CD8-positive, alpha-beta memory T cell (primary cell): ENCODE measurements around the gene TRIM3. TPM values are rescaled to one million over a fixed set of nuclear protein-coding genes. Genes with fewer than 3 reads are reported as not detected.

Source experiments
- CTCF ChIA-PET: fragments of 350-600 bp; sonication (Branson Sonifier 250); formaldehyde crosslinking; loops from one replicate; lab custom pipeline; 2021; ENCODE audit warnings: antibody characterized with exemption; lab: Charles Lee
- POLR2A ChIA-PET: fragments of 350-600 bp; sonication (Branson Sonifier 250); formaldehyde crosslinking; loops from one replicate; lab custom pipeline; 2021; ENCODE audit warnings: antibody characterized with exemption; lab: Charles Lee
- DNase-seq, 5 donors: peaks; one replicate each; pipeline versions ENCODE4 v3.0.0 to v3.0.0-alpha.2; 2020 to 2022; ENCODE audit warnings: mixed read lengths in 1 of 5
- H3K27ac ChIP-seq: one replicate; pipeline ENCODE4 v1.7.0; 2013; ENCODE audit warnings: low read depth, mild to moderate bottlenecking, low read length, moderate library complexity
- H3K27me3 ChIP-seq: 2 replicates; pipeline ENCODE4 v1.7.0; 2013; ENCODE audit warnings: low read length, mild to moderate bottlenecking; ENCODE audit not compliant: insufficient read depth, poor library complexity, severe bottlenecking
- H3K36me3 ChIP-seq: 2 replicates; pipeline ENCODE4 v1.7.0; 2013; ENCODE audit warnings: mild to moderate bottlenecking, low read length, moderate library complexity; ENCODE audit not compliant: insufficient read depth
- H3K4me1 ChIP-seq: 2 replicates; pipeline ENCODE4 v1.7.0; 2013; ENCODE audit warnings: mild to moderate bottlenecking, low read length, moderate library complexity; ENCODE audit not compliant: insufficient read depth
- H3K4me3 ChIP-seq: 2 replicates; pipeline ENCODE4 v1.7.0; 2013; ENCODE audit warnings: mild to moderate bottlenecking, low read length
- H3K9me3 ChIP-seq: 2 replicates; pipeline ENCODE4 v1.7.0; 2013; ENCODE audit warnings: mild to moderate bottlenecking, low read length
- H3K27ac Mint-ChIP-seq, 8 donors: one replicate each; pipeline ENCODE4 v1.8.0; 2020 to 2021; ENCODE audit warnings: mixed read lengths in 8 of 8, mild to moderate bottlenecking in 6 of 8, inconsistent platforms in 3 of 8, moderate library complexity in 3 of 8
- H3K27me3 Mint-ChIP-seq, 2 donors: one replicate each; pipeline ENCODE4 v1.8.0; 2020 to 2021; ENCODE audit warnings: mixed read lengths in 2 of 2, mild to moderate bottlenecking in 1 of 2, moderate library complexity in 1 of 2
- H3K36me3 Mint-ChIP-seq, 3 donors: one replicate each; pipeline ENCODE4 v1.8.0; 2020 to 2021; ENCODE audit warnings: mixed read lengths in 3 of 3, inconsistent platforms in 1 of 3, mild to moderate bottlenecking in 1 of 3
- H3K4me1 Mint-ChIP-seq, 3 donors: one replicate each; pipeline ENCODE4 v1.8.0; 2020 to 2021; ENCODE audit warnings: mixed read lengths in 3 of 3, inconsistent platforms in 1 of 3, mild to moderate bottlenecking in 1 of 3
- H3K4me3 Mint-ChIP-seq, 7 donors: one replicate each; pipeline ENCODE4 v1.8.0; 2020 to 2021; ENCODE audit warnings: mixed read lengths in 7 of 7, mild to moderate bottlenecking in 6 of 7, moderate library complexity in 4 of 7, inconsistent platforms in 2 of 7
- H3K9me3 Mint-ChIP-seq, 5 donors: one replicate each; pipeline ENCODE4 v1.8.0; 2020 to 2022; ENCODE audit warnings: mixed read lengths in 5 of 5, mild to moderate bottlenecking in 3 of 5, moderate library complexity in 2 of 5, inconsistent platforms in 1 of 5
- polyA plus RNA-seq: library from polyadenylated mRNA; unstranded; fragments of 300-500 nt; fragmentation: Illumina TruSeq; gene quantifications from one replicate; pipeline ENCODE4 v1.2.3, GENCODE V29; 2021
- total RNA-seq, 2 experiments: library from RNA; stranded (reverse); gene quantifications; one replicate each; pipeline ENCODE4 v1.2.3, GENCODE V29; 2021

The TRIM3 gene
- total and polyA plus RNA-seq, 3 experiments from 2014 or later, result 2.4 to 6.8 (median 6.4) TPM

GRCh38 chr11:6405846-6406245 lies 67.9 kb downstream of the TRIM3 start:
- Histone ChIP-seq H3K27me3 (no peaks in the 10 kb centered on the region), H3K36me3 (peaks cover 22% of the 10 kb centered on the region), H3K4me1 (peaks cover 92% of the 10 kb centered on the region), H3K4me3 (no peak overlapping the region), H3K27ac (no peak overlapping the region), H3K9me3 (no peaks in the 10 kb centered on the region)
- ChIA-PET POLR2A (interaction anchor here (0.6 to 5.5 kb wide), 2 partner anchors 12 to 63 kb away, joined by 9 to 56 read pairs; partner anchors contain the start of gene APBB1), CTCF (interaction anchor here (0.8 to 8.2 kb wide), 5 partner anchors 13 to 43 kb away, joined by 3 to 100 read pairs (median 3); partner anchors contain the start of gene APBB1)
- Mint-ChIP-seq H3K4me1 (peaks cover 74 to 84% (median 83%) of the 10 kb centered on the region in 3 donors), H3K36me3 (peaks cover 0 to 37% (median 10%) of the 10 kb centered on the region in 3 donors), H3K4me3 (peak overlapping the region in 6 of 7 donors; percentile 4 to 62 (median 41)), H3K27me3 (peaks cover 0 to 4% of the 10 kb centered on the region in 2 donors), H3K9me3 (peaks cover 0 to 3% (median 0%) of the 10 kb centered on the region in 5 donors), H3K27ac (peak overlapping the region; percentile 42 to 94 (median 76))
- no peak for DNase-seq

DNA sequence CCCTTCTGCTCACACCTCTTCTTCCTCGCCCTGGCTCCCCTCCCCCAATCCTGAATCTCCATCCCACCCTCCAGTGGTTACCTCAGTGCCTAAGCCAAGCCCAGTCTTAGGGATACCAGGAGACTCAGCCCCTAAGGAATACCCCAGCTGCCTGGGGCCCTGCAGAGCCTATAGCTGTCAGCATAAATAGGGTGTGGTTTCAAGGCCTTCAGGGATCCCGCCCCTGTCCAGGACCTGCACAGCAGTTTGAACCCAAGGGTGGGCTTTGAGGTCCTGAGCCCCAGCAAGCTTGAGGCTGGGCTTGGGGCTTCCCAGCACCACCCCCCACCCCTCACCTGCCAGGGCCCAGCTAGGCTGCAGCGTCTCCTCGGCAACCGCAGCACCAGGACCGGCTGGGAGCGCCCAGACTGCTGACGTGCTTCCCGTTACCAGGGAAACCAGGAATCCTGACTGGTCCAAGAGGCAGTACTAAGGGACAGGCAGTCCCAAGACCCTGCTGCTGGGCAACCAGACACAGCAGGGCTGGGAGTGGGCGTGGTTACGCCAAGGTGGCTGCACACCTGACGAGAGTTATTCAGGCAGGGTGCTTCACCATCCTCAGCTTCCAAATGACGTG lies 68.6 kb downstream of the TRIM3 start:
- Histone ChIP-seq H3K9me3 (no peaks in the 10 kb centered on the region), H3K4me3 (peak overlapping the region; percentile 66), H3K27me3 (no peaks in the 10 kb centered on the region), H3K27ac (no peak overlapping the region), H3K4me1 (peaks cover 96% of the 10 kb centered on the region), H3K36me3 (peaks cover 20% of the 10 kb centered on the region)
- DNase-seq, result peak in 1 of 5 donors; percentile 31
- H3K36me3 Mint-ChIP-seq, result peaks cover 0 to 39% (median 10%) of the 10 kb centered on the region in 3 donors
- H3K4me1 Mint-ChIP-seq, result peaks cover 79 to 88% (median 86%) of the 10 kb centered on the region in 3 donors
- peaks cover 0 to 3% (median 0%) of the 10 kb centered on the region in 5 donors for H3K9me3 Mint-ChIP-seq
- ChIA-PET POLR2A (interaction anchor here (0.6 to 5.5 kb wide), 3 partner anchors 12 to 62 kb away, joined by 9 to 56 read pairs (median 9); partner anchors contain the start of genes APBB1 and SMPD1), CTCF (interaction anchor here (1.0 to 8.2 kb wide), 3 partner anchors 22 to 42 kb away, joined by 3 to 100 read pairs (median 3); no protein-coding TSS in a partner anchor)
- peak overlapping the region; percentile 90 to 99 (median 96) for H3K27ac Mint-ChIP-seq
- peaks cover 0 to 4% of the 10 kb centered on the region in 2 donors for H3K27me3 Mint-ChIP-seq
- H3K4me3 Mint-ChIP-seq, result peak overlapping the region in 2 of 7 donors; percentile 89 to 94

GRCh38 chr11:6404342-6405051 lies 69.2 kb downstream of the TRIM3 start:
- Mint-ChIP-seq H3K27ac (peak overlapping the region; percentile 90 to 99 (median 96)), H3K36me3 (peaks cover 4 to 38% (median 14%) of the 10 kb centered on the region in 3 donors), H3K27me3 (peaks cover 0 to 4% of the 10 kb centered on the region in 2 donors), H3K4me3 (peak overlapping the region; percentile 53 to 94 (median 80)), H3K4me1 (peaks cover 78 to 90% (median 87%) of the 10 kb centered on the region in 3 donors), H3K9me3 (peaks cover 0 to 3% (median 0%) of the 10 kb centered on the region in 5 donors)
- Histone ChIP-seq H3K4me3 (peak overlapping the region; percentile 66), H3K27me3 (no peaks in the 10 kb centered on the region), H3K36me3 (peaks cover 14% of the 10 kb centered on the region), H3K9me3 (no peaks in the 10 kb centered on the region), H3K4me1 (peaks cover 96% of the 10 kb centered on the region), H3K27ac (no peak overlapping the region)
- CTCF ChIA-PET, result interaction anchor here (1.0 to 8.2 kb wide), 7 partner anchors 9 to 77 kb away, joined by 3 to 100 read pairs (median 12); partner anchors contain the start of genes APBB1, ARFIP2 and TIMM10B
- POLR2A ChIA-PET, result interaction anchor here (1.2 to 5.5 kb wide), 3 partner anchors 13 to 77 kb away, joined by 3 to 56 read pairs (median 9); partner anchors contain the start of genes APBB1 and SMPD1
- DNase-seq, result peak in 3 of 5 donors; percentile 27 to 71 (median 64)

DNA sequence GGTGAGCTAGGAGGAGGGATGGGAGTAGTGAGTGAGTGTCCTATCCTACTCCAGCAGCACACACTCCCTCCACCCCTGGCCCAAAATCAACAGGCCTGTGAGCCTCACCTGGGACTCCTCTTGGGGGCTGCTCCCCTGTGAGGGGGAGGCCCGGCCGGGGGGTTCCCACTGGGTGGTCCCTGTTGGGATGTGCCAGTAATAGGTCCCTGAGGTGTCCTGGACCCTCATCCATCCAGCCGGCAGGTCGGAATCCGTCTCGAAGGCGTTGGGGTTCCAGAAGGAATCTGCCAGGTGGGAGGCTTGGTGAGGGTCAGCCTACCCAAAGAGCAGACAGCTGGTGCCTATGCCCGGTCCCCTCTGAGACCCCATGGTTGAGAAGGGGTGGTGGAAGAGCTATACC lies 70.2 kb downstream of the TRIM3 start:
- Histone ChIP-seq H3K27ac (peak overlapping the region; percentile 41), H3K27me3 (no peaks in the 10 kb centered on the region), H3K4me1 (peaks cover 97% of the 10 kb centered on the region), H3K9me3 (no peaks in the 10 kb centered on the region), H3K36me3 (peaks cover 8% of the 10 kb centered on the region), H3K4me3 (peak overlapping the region; percentile 66)
- Mint-ChIP-seq H3K4me3 (peak overlapping the region in 6 of 7 donors; percentile 80 to 94 (median 86)), H3K27ac (peak overlapping the region; percentile 93 to 99 (median 98)), H3K9me3 (peaks cover 0 to 3% (median 0%) of the 10 kb centered on the region in 5 donors), H3K4me1 (peaks cover 79 to 92% (median 89%) of the 10 kb centered on the region in 3 donors), H3K27me3 (peaks cover 0 to 6% of the 10 kb centered on the region in 2 donors), H3K36me3 (peaks cover 11 to 41% (median 16%) of the 10 kb centered on the region in 3 donors)
- POLR2A ChIA-PET, result interaction anchor here (1.0 to 5.5 kb wide), 5 partner anchors 13 to 280 kb away, joined by 3 to 56 read pairs (median 4); partner anchors contain the start of genes APBB1, MRPL17, SMPD1 and TPP1
- no peak for DNase-seq
- CTCF ChIA-PET, result interaction anchor here (1.0 to 8.2 kb wide), 14 partner anchors 9 to 279 kb away, joined by 3 to 100 read pairs (median 5); partner anchors contain the start of genes APBB1, ARFIP2, HPX and MRPL17

- DNase-seq, result peak; percentile 50 to 97 (median 89)
- Histone ChIP-seq H3K27me3 (no peaks in the 10 kb centered on the region), H3K27ac (peak overlapping the region; percentile 41), H3K9me3 (no peaks in the 10 kb centered on the region), H3K4me3 (peak overlapping the region; percentile 66), H3K4me1 (peaks cover 88% of the 10 kb centered on the region), H3K36me3 (peaks cover 8% of the 10 kb centered on the region)
- Mint-ChIP-seq H3K4me3 (peak overlapping the region; percentile 69 to 94 (median 85)), H3K4me1 (peaks cover 76 to 96% (median 91%) of the 10 kb centered on the region in 3 donors), H3K36me3 (peaks cover 11 to 48% (median 20%) of the 10 kb centered on the region in 3 donors), H3K9me3 (peaks cover 0 to 3% (median 0%) of the 10 kb centered on the region in 5 donors), H3K27ac (peak overlapping the region; percentile 93 to 99 (median 98)), H3K27me3 (peaks cover 0 to 5% of the 10 kb centered on the region in 2 donors)
- POLR2A ChIA-PET, result interaction anchor here (0.5 to 5.5 kb wide), 11 partner anchors 9 to 1576 kb away, joined by 3 to 56 read pairs (median 4); partner anchors contain the start of genes APBB1, MRPL17, SMPD1 and TIMM10B
- CTCF ChIA-PET, result interaction anchor here (0.6 to 8.2 kb wide), 18 partner anchors 8 to 297 kb away, joined by 3 to 100 read pairs (median 4); partner anchors contain the start of genes APBB1, ARFIP2, HPX and MRPL17
Observed at GRCh38 chr11:6402561-6402981, 71.2 kb downstream of the TRIM3 start.

DNA sequence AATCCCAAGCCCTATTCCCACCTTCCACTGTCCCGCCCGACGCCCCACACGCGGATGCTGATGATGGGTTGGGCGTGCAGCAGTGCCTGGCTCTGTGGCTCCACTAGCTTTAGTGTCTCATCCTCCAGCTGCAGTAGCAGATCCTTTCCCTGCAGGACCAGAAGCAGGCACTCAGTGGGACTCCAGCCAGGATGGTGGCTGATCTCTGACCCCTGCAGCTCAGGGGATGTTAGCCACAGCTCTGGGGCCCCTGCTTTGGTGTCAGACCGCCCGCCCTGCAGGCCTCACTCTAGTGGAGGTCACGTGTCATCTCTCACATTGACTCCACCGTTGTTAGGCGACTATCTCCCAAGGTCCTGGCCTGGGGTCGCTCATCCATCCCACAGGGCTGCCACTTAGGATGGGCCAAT lies 71.7 kb downstream of the TRIM3 start:
- Mint-ChIP-seq H3K27ac (peak overlapping the region; percentile 93 to 99 (median 98)), H3K4me3 (peak overlapping the region; percentile 69 to 94 (median 85)), H3K36me3 (peaks cover 11 to 48% (median 17%) of the 10 kb centered on the region in 3 donors), H3K9me3 (peaks cover 0 to 3% (median 0%) of the 10 kb centered on the region in 5 donors), H3K27me3 (peaks cover 0 to 5% of the 10 kb centered on the region in 2 donors), H3K4me1 (peaks cover 71 to 94% (median 88%) of the 10 kb centered on the region in 3 donors)
- Histone ChIP-seq H3K27me3 (no peaks in the 10 kb centered on the region), H3K36me3 (peaks cover 8% of the 10 kb centered on the region), H3K9me3 (no peaks in the 10 kb centered on the region), H3K4me1 (peaks cover 83% of the 10 kb centered on the region), H3K4me3 (peak overlapping the region; percentile 51), H3K27ac (peak overlapping the region; percentile 34)
- POLR2A ChIA-PET, result interaction anchor here (0.7 to 5.5 kb wide), 7 partner anchors 9 to 80 kb away, joined by 3 to 56 read pairs (median 7); partner anchors contain the start of genes APBB1, SMPD1 and TIMM10B
- DNase-seq, result peak in 2 of 5 donors; percentile 27 to 59
- CTCF ChIA-PET, result interaction anchor here (0.6 to 8.2 kb wide), 13 partner anchors 7 to 104 kb away, joined by 3 to 100 read pairs (median 6); partner anchors contain the start of genes APBB1, ARFIP2, SMPD1 and TIMM10B
